Activated naive CD8-positive, alpha-beta T cell (primary cell): ENCODE results near the gene KLHL22.
A peak's percentile ranks its signal among the peaks of the same experiment; 100 is the strongest.
"Not testable (repeated sequence)": the region's sequence is repeated elsewhere in the genome, so short reads cannot be mapped to it uniquely, and the experiment has no call there.

ENCODE experiments used
- H3K27ac Mint-ChIP-seq: one replicate; pipeline ENCODE4 v1.8.0; 2021; ENCODE audit warnings: mixed read lengths
- H3K27me3 Mint-ChIP-seq: one replicate; pipeline ENCODE4 v1.8.0; 2021; ENCODE audit warnings: mixed read lengths
- H3K36me3 Mint-ChIP-seq: one replicate; pipeline ENCODE4 v1.8.0; 2021; ENCODE audit warnings: mixed read lengths
- H3K4me1 Mint-ChIP-seq: one replicate; pipeline ENCODE4 v1.8.0; 2021; ENCODE audit warnings: low read depth, mixed read lengths
- H3K4me3 Mint-ChIP-seq: one replicate; pipeline ENCODE4 v1.8.0; 2021; ENCODE audit warnings: mild to moderate bottlenecking, mixed read lengths
- H3K9me3 Mint-ChIP-seq: one replicate; pipeline ENCODE4 v1.8.0; 2021; ENCODE audit warnings: low read depth, mixed read lengths

KLHL22 gene

DNA sequence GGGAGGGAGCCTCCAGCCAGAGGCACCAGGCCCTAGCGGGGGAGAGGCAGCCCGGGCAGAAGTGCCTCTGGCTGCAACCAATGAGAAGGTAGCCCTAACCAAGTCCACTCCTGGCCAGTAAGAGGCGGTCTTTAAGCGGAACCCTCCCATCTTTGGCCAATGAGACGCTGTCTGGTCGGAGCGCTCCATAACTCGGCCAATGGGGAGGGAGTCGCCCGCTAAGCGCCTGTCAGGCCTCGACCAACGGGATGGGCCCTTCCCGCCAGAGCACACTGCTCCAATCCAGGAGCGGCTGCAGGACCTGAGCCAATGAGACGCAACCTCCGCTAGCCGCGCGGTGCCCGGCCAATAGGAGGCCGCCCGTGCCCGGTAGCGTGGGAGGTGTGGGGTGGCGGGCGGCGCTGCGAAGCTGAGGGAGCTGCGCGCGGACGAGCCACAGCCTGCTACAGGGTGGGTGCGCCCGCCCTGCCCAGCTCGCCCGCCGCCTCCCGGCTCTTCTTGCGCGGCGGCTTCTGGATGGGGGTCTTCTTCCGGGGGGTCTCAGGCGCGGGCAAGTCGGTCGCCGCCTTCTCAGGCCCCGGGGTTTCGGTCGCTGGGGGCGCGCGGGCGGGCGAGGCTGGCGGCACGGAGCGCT, 70.5 kb downstream of the KLHL22 start:
- Mint-ChIP-seq H3K4me1 (peaks cover 10% of the 10 kb centered on the region), H3K9me3 (no peaks in the 10 kb centered on the region), H3K36me3 (no peaks in the 10 kb centered on the region), H3K4me3 (peak overlapping the region; percentile 53), H3K27ac (no peak overlapping the region), H3K27me3 (peaks cover 7% of the 10 kb centered on the region)

GRCh38 chr22:20424568-20424931, 71.0 kb downstream of the KLHL22 start:
- Mint-ChIP-seq H3K4me3 (peak overlapping the region; percentile 53), H3K9me3 (no peaks in the 10 kb centered on the region), H3K36me3 (no peaks in the 10 kb centered on the region), H3K4me1 (peaks cover 10% of the 10 kb centered on the region), H3K27me3 (peaks cover 7% of the 10 kb centered on the region), H3K27ac (no peak overlapping the region)

GRCh38 chr22:20423906-20424551, 71.6 kb downstream of the KLHL22 start:
- Mint-ChIP-seq H3K9me3 (no peaks in the 10 kb centered on the region), H3K36me3 (no peaks in the 10 kb centered on the region), H3K27ac (no peak overlapping the region), H3K4me1 (peaks cover 9% of the 10 kb centered on the region), H3K4me3 (no peak overlapping the region), H3K27me3 (peaks cover 7% of the 10 kb centered on the region)

GRCh38 chr22:20423008-20423905, 72.3 kb downstream of the KLHL22 start:
- no peaks in the 10 kb centered on the region for H3K9me3 Mint-ChIP-seq
- peaks cover 7% of the 10 kb centered on the region for H3K27me3 Mint-ChIP-seq
- peaks cover 3% of the 10 kb centered on the region for H3K4me1 Mint-ChIP-seq
- no peak overlapping the region for H3K27ac Mint-ChIP-seq
- peak overlapping the region; percentile 73 for H3K4me3 Mint-ChIP-seq
- H3K36me3 Mint-ChIP-seq: no peaks in the 10 kb centered on the region

DNA sequence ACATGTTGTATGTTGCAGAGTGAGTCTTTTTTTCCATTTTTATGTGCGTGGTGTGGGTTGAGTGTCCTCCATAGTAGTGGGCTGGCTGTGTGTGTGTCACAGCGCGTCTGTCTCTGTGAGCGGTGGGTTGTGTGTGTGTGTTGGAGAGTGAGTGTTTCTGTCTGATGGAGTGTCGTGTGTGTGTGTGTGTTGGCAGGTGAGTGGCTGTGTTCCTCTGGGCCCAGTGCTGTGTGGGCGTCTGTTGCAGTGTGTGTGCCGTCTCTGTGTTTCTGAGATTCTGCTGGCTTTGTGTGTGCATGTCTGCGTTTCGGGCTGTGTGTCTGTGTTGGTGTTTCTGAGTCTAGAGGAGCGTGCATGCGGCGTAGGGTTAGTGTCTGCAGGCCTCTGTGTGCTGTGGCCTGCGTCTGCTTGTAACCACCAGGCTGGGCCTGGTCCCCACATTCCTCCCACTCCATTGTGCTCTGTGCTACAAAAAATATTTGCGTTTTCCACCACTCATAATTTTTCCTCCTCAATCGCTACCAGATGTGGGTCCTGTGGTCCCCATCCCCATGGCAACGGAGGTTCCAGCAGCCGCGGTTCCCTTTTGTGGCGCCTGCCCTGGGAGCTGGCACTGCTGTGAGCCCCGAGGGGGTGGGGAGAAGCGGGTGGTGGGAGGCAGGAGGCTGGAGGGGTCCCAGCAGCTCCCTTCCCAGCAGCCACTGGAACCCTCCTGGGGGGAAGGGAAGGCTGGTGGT, 73.2 kb downstream of the KLHL22 start:
- no peak overlapping the region for H3K27ac Mint-ChIP-seq
- H3K9me3 Mint-ChIP-seq: no peaks in the 10 kb centered on the region
- peaks cover 3% of the 10 kb centered on the region for H3K4me1 Mint-ChIP-seq
- H3K27me3 Mint-ChIP-seq: peaks cover 7% of the 10 kb centered on the region
- no peak overlapping the region for H3K4me3 Mint-ChIP-seq
- no peaks in the 10 kb centered on the region for H3K36me3 Mint-ChIP-seq

GRCh38 chr22:20421507-20421874, 74.1 kb downstream of the KLHL22 start:
- no peaks in the 10 kb centered on the region for H3K9me3 Mint-ChIP-seq

DNA sequence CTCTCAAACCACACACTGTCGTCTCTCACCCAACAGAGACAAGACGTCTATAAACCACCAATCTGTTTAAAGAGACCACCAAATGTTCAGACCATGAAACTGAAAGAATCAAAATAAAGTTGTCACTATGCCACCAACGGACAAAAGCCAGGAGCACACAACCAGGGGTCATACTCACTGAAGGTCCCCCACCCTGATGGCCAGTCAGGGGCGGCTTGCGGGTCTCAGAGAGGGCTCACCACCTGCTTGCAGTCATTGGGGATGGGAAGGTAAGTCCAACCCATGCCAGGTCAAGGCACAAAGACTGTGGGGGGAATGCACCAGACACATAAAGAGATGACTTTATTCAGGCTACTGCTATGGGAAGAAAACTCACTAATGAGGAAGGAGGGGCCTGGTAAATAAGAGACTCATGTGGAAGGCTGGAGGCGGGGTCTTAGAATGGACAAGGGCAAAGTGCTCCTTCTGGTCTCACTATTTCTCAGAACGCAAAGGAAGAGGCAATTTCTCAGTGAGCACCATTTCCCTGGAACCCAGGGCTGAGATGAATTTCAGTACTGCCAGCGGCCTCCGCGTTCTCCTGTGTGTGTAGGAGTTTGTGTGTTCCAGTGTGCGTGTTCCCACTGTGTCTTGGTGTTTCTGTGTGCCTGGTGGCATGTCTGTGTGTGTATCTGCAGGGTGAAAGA, 75.3 kb downstream of the KLHL22 start:
- Mint-ChIP-seq H3K27me3 (peaks cover 1% of the 10 kb centered on the region), H3K4me3 (no peak overlapping the region), H3K27ac (no peak overlapping the region)

More at GRCh38 chr22:20421507-20421874, 74.1 kb downstream of the KLHL22 start:
- no peak overlapping the region for H3K4me3 Mint-ChIP-seq
- no peaks in the 10 kb centered on the region for H3K36me3 Mint-ChIP-seq
- H3K27ac Mint-ChIP-seq: no peak overlapping the region
- H3K4me1 Mint-ChIP-seq: peaks cover 3% of the 10 kb centered on the region
- peaks cover 1% of the 10 kb centered on the region for H3K27me3 Mint-ChIP-seq

GRCh38 chr22:20419664-20419951, 76.0 kb downstream of the KLHL22 start:
- H3K4me1 Mint-ChIP-seq: peaks cover 3% of the 10 kb centered on the region
- H3K36me3 Mint-ChIP-seq: no peaks in the 10 kb centered on the region
- H3K27ac Mint-ChIP-seq: no peak overlapping the region
- H3K9me3 Mint-ChIP-seq: no peaks in the 10 kb centered on the region
- H3K4me3 Mint-ChIP-seq: no peak overlapping the region
- peaks cover 1% of the 10 kb centered on the region for H3K27me3 Mint-ChIP-seq

More for the DNA sequence above, 75.3 kb downstream of the KLHL22 start:
- Mint-ChIP-seq H3K9me3 (no peaks in the 10 kb centered on the region), H3K36me3 (no peaks in the 10 kb centered on the region), H3K4me1 (peaks cover 3% of the 10 kb centered on the region)

DNA sequence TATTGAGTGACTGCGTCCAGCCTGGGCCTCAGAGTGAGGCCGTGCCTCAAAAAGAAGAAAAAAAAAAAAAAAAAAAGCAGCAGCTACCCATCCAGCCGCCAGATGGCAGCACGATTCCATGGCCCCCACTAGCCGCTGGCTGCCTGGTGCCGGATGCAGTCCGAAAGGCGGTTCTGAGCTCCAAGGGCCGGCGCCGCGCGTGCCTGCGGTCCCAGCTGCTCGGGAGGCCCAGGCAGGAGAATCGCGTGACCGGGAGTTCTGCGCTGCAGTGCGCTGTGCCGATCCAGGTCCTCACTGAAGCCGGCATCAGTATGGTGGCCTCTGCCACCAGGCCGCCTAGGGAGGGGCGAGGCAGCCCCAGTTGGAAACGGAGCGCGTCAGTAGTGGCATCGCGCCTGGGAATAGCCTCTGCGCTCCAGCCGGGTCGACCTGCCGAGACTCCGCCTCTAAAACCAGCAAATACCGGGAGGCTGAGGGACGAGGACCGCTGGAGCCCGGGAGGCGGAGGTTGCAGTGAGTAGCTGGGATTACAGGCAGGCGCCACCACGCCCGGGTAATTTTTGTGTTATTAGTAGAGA, 77.3 kb downstream of the KLHL22 start:
- H3K27me3 Mint-ChIP-seq: no peaks in the 10 kb centered on the region
- no peak overlapping the region for H3K27ac Mint-ChIP-seq
- peak overlapping the region; percentile 63 for H3K4me3 Mint-ChIP-seq
- H3K4me1 Mint-ChIP-seq: no peaks in the 10 kb centered on the region
- H3K9me3 Mint-ChIP-seq: no peaks in the 10 kb centered on the region
- no peaks in the 10 kb centered on the region for H3K36me3 Mint-ChIP-seq

GRCh38 chr22:20415699-20416098, 79.9 kb downstream of the KLHL22 start:
- not testable (repeated sequence) for H3K27ac Mint-ChIP-seq, H3K4me3 Mint-ChIP-seq

DNA sequence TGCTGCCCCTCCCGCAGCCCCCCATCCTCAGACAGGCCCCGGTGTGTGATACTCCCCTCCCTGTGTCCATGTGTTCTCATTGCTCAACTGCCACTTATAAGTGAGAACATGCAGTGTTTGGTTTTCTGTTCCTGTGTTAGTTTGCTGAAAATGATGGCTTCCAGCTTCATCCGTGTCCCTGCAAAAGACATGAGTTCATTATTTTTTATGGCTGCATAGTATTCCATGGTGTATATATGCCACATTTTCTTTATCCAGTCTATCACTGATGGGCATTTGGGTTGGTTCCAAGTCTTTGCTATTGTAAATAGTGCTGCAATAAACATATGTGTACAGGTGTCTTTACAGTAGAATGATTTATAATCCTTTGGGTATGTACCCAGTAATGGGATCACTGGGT, 80.4 kb downstream of the KLHL22 start:
- H3K27me3 Mint-ChIP-seq, H3K36me3 Mint-ChIP-seq, H3K4me3 Mint-ChIP-seq, H3K27ac Mint-ChIP-seq, H3K9me3 Mint-ChIP-seq, H3K4me1 Mint-ChIP-seq: not testable (repeated sequence)

More at GRCh38 chr22:20415699-20416098, 79.9 kb downstream of the KLHL22 start:
- not testable (repeated sequence) for H3K4me1 Mint-ChIP-seq, H3K36me3 Mint-ChIP-seq, H3K27me3 Mint-ChIP-seq, H3K9me3 Mint-ChIP-seq

DNA sequence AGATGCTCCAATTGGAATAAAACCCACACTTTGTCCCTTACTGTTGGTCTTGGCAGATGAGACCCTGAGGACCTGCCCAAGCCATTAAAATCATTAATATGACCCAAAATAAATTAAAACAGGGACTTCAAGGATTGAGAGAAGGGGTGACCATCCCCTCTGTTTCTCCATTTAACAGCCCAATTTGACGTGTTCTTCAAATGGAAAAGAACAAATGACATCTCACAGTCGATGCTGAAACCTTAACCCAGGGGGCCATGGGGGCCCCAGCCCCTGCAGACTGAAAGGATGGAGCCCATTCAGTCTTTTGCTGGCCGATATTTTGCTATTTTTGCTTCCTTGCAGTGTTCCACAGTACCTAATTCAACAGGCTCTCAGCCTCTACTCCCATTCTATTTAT, 81.1 kb downstream of the KLHL22 start:
- Mint-ChIP-seq H3K4me3 (no peak overlapping the region), H3K27ac (no peak overlapping the region)

GRCh38 chr22:20414059-20414440, 81.5 kb downstream of the KLHL22 start:
- Mint-ChIP-seq H3K36me3 (no peaks in the 10 kb centered on the region), H3K9me3 (no peaks in the 10 kb centered on the region), H3K4me1 (no peaks in the 10 kb centered on the region), H3K4me3 (no peak overlapping the region), H3K27me3 (no peaks in the 10 kb centered on the region), H3K27ac (no peak overlapping the region)

More for the DNA sequence above, 81.1 kb downstream of the KLHL22 start:
- H3K27me3 Mint-ChIP-seq: no peaks in the 10 kb centered on the region
- no peaks in the 10 kb centered on the region for H3K9me3 Mint-ChIP-seq
- H3K36me3 Mint-ChIP-seq: no peaks in the 10 kb centered on the region
- H3K4me1 Mint-ChIP-seq: no peaks in the 10 kb centered on the region
